Bronchial epithelial cell (primary cell): ENCODE measurements around the gene MPPE1. TPM values are rescaled to one million over a fixed set of nuclear protein-coding genes. Genes with fewer than 3 reads are reported as not detected.
A peak's percentile ranks its signal among the peaks of the same experiment; 100 is the strongest.

Source experiments
- DNase-seq: peaks from one replicate; pipeline ENCODE4 v3.0.0-alpha.2; 2010; ENCODE audit warnings: low read depth
- FAIRE-seq: peaks from 2 replicates; lab custom pipeline; 2011; peaks lifted over from hg19 to GRCh38; lab: Jason Lieb, UNC
- H3K27me3 ChIP-seq: 2 replicates; pipeline ENCODE4 v1.5.1; 2011; ENCODE audit warnings: low read length; ENCODE audit not compliant: control insufficient read depth, insufficient read depth
- H3K36me3 ChIP-seq: 2 replicates; pipeline ENCODE4 v1.5.1; 2011; ENCODE audit warnings: low read length; ENCODE audit not compliant: control insufficient read depth, insufficient read depth
- H3K4me3 ChIP-seq: 2 replicates; pipeline ENCODE4 v1.5.1; 2011; ENCODE audit warnings: mild to moderate bottlenecking, low read depth, low read length, control low read depth
- total RNA-seq: library from RNA; depleted of rRNA; stranded (reverse); fragments of >200 nt; gene quantifications from 2 replicates; pipeline ENCODE4 v1.2.1, GENCODE V29; 2014
- TF ChIP-seq, protein P1 (sequence below): IDR thresholded peaks from 2 replicates; pipeline ENCODE4 v1.5.1; 2011; ENCODE audit warnings: mild to moderate bottlenecking, moderate library complexity, low read length, control low read depth, inconsistent platforms; ENCODE audit not compliant: insufficient read depth, severe bottlenecking

Gene MPPE1
- total RNA-seq, 1 donor from 2014 or later, result 22.1 TPM

DNA sequence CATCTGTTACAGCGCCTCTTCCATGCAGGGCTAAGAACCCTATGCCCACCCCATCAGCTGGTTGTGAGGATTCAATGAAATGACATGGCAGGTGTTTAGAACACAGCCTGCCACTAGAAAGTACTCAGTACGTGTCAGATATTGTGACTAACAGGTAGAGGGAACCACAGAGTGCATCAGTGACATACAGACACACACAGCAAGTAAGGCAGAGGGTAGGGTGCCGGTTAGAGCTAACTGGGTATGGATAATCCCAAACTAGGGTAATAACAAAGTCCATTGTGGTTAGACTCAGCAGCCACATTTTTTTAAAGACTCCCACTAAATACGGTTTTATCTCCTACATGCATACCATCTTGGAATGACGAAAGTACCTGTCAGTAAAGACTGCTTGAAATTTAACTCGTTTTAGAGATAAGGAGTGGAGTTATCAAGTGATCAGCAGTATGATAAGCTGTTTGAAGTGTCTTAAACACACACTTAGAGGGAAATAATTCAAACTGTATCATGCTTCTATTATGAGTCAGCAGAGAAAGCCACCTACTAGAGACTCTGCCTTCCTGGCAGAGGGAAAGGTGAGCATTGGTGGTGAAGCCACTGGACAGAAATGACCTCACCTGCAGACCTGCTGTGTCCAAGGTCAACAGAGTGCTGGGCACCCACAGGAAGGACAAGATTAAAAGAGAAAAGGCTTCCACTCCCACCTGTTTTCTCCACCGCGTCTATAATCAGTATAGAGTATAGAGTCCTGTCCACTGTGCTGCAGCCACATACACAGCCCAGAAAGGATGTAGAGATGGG is 20.6 kb downstream of the MPPE1 start:
- H3K4me3 ChIP-seq, result no peak overlapping the region
- FAIRE-seq (no peak), DNase-seq (peak; percentile 25)
- H3K27me3 ChIP-seq, result no peaks in the 10 kb centered on the region
- H3K36me3 ChIP-seq, result peaks cover 8% of the 10 kb centered on the region
- TF ChIP-seq, protein P1, sequence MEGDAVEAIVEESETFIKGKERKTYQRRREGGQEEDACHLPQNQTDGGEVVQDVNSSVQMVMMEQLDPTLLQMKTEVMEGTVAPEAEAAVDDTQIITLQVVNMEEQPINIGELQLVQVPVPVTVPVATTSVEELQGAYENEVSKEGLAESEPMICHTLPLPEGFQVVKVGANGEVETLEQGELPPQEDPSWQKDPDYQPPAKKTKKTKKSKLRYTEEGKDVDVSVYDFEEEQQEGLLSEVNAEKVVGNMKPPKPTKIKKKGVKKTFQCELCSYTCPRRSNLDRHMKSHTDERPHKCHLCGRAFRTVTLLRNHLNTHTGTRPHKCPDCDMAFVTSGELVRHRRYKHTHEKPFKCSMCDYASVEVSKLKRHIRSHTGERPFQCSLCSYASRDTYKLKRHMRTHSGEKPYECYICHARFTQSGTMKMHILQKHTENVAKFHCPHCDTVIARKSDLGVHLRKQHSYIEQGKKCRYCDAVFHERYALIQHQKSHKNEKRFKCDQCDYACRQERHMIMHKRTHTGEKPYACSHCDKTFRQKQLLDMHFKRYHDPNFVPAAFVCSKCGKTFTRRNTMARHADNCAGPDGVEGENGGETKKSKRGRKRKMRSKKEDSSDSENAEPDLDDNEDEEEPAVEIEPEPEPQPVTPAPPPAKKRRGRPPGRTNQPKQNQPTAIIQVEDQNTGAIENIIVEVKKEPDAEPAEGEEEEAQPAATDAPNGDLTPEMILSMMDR, result no peak

DNA sequence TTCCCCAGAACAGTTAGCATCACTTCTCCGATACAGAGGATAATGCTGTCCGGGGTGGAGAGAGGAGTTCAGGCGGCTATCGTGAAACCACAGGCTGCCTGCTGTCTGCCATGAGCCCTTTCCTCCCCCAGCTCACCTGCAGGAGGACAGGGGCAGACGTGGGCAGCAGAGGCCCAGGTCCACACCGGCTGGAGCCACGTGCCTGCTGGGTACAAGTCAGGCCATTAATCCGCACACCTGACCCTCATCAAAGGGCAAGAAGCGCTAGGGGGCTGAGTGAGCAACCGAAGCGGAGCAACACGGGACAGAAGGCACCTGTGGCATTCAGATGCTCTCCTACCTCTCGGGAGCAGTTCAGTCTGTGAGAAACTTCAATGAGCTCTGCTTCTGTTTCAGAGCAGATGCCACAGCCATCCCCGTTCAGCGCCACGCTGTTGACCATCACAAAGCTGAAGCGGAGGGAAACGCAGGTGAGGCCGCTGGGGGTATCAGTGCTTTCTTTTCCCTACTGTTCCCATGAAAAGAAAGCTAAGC is 21.5 kb downstream of the MPPE1 start:
- TF ChIP-seq, protein P1, result no peak
- Histone ChIP-seq H3K27me3 (no peaks in the 10 kb centered on the region), H3K36me3 (peaks cover 8% of the 10 kb centered on the region), H3K4me3 (no peak overlapping the region)
- DNase-seq (no peak), FAIRE-seq (no peak)

DNA sequence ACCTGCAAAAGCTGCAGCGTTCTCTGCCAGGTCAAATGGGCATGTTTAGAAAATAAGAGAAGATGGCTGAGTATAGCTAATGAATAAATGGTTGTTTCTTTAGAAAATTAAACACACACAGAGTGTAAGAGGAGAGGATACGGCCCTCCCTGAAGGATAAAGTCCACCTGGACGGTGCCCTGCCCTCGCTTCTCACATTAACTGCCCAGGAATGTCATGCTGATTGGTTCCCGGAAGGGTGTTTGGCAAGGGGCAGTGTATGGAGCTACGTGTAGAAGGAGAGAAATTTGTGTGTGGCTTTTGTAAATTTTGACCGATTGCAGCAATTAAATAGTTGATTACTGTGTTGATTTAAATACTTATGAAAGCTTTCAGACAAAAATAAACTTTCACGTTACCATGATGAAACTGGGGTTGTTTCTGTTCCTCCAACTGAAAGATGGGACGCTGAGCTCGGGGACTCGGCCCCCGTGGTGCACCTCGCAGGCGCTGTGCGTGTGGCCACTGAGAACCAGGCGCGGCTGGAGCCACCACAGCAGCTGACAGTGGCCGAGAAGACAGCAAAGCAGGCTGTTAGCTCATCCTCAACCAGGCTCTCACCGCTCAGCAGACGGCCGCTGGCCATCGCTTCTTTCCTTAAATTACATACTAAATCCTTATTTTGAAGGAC is 22.7 kb downstream of the MPPE1 start:
- DNase-seq, result no peak
- no peaks in the 10 kb centered on the region for H3K27me3 ChIP-seq
- H3K36me3 ChIP-seq, result peaks cover 10% of the 10 kb centered on the region
- H3K4me3 ChIP-seq, result no peak overlapping the region
- TF ChIP-seq, protein P1, result no peak
- no peak for FAIRE-seq

DNA sequence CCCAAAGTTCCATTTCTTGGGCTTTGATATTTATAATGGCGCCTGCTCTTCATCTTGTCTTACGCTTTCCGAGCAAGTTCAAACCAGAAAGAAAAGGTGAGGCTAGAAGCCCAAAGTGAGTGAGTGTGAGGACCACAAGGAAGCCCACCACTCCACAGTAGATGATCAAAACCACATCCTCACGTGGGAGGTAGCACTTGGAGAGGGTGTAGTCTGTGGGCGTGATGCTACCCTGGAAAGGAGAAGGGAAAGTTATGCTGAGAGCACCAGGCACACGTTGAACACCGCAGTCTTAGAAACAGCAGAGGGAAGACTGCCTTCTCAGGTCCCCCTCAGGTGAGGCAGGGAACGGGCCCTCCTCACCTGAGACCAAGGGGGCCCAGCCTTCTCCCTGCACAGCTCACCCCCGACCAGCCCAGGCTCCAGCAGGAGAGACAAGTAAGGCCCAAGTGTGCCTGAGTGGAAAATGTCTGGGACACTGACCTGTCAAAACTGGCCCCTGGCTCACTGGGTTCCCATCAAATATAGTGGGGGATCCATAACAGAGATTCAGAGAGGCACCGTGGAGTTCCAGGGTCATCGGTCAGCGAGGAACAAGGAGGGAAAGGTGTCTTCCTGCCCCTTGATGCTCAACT is 23.6 kb downstream of the MPPE1 start:
- Histone ChIP-seq H3K36me3 (peaks cover 10% of the 10 kb centered on the region), H3K27me3 (no peaks in the 10 kb centered on the region), H3K4me3 (no peak overlapping the region)
- FAIRE-seq, result no peak
- no peak for DNase-seq
- TF ChIP-seq, protein P1, result no peak

DNA sequence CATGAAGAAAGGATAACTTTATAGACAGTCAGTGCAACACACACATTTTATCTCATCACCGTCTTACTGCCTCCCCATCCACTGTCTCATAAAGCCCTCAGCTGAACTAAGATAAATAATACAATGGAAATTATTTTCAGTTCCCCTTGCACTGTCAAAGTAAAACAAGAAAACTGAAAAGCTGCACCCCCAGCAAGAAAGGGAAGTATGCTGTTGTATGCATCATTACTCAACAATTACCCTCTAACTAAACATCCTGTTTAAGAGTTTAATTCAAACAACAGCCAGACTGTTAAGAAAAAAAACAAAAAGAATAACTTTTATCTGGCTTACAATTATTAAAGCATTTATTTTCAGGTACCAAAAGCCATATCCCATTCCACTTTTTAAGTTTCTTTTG is 25.0 kb downstream of the MPPE1 start:
- Histone ChIP-seq H3K36me3 (peaks cover 10% of the 10 kb centered on the region), H3K27me3 (no peaks in the 10 kb centered on the region), H3K4me3 (no peak overlapping the region)
- TF ChIP-seq, protein P1, result no peak
- DNase-seq, result no peak
- no peak for FAIRE-seq
